ENCODE measurements around the gene SPIC. TPM values are rescaled to one million over a fixed set of nuclear protein-coding genes. Genes with fewer than 3 reads are reported as not detected.
A peak's percentile ranks its signal among the peaks of the same experiment; 100 is the strongest.
"Not testable (repeated sequence)": the region's sequence is repeated elsewhere in the genome, so short reads cannot be mapped to it uniquely, and the experiment has no call there.

The SPIC gene
- not detected for total RNA-seq
- long read RNA-seq, result 0 reads

DNA sequence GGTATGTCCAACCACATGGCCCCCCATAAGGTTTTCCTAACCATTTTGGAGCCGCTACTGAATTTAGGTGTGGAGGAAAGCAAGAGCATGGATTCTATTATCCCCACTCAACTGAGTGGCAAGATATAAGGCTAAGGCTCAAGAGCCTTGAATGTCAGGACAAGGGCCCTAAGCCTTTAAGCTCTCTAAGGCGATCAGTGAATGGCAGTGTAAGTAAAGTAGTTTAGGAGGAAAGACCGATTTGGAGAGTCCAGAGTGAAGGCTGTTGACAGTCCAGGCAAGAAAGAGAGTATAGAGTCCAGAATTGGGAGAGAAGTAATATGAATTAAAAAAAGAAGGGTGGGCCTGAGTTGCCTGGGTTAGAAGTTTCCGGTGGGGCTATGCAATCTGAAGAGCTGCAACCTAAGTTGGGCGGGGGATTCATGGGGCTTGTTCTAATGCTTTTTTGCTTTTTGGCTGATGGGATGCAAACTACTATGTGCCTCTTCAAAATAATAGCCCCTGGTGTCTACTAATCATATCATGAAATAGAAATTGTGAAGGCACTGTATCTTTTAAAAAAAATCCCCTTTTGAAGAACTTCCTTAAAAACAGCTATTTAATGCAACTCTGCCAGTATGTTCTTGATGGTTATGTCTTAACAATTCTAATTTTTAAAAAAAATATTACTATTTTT is at the start of gene SPIC:
SPIC (plus strand) TSS at position 626 of the 676 bp plus-strand sequence. CDS start 1,569 bp downstream, outside the sequence.
- DNase-seq (ENCODE audit: missing footprints), result no peak
- ATAC-seq, result no peak
- intact Hi-C loops (cut with DNase I), result no loop called here

DNA sequence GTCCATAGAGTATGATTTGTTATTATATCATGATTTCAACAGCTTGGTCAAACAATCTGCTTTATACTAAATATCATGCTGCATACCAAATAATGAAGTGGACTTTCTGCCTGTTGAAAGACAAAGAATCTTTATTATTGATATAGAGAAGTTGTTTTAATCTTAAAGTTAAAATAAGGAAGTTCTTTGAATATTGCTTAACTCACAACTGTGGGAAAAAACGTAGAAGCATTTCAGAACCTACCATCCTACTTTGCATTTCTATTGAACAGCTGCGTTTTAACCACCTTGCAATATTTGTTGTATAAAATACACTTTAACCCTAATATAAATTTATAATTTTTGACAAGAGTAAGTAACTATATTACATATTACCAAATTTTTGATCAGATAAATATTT is 44.7 kb upstream of the SPIC start:
- ATAC-seq, result no peak
- intact Hi-C loops (cut with DNase I), result no loop called here

GRCh38 chr12:101436136-101436535 is 39.0 kb upstream of the SPIC start:
- intact Hi-C loops (cut with DNase I), result no loop called here
- ATAC-seq, result no peak
- no peak for DNase-seq (ENCODE audit: missing footprints)

More for the DNA sequence above, 44.7 kb upstream of the SPIC start:
- no peak for DNase-seq (ENCODE audit: missing footprints)

GRCh38 chr12:101439236-101439635 is 35.9 kb upstream of the SPIC start:
- DNase-seq (ENCODE audit: missing footprints) (no peak), ATAC-seq (no peak)
- intact Hi-C loops (cut with DNase I), result no loop called here

DNA sequence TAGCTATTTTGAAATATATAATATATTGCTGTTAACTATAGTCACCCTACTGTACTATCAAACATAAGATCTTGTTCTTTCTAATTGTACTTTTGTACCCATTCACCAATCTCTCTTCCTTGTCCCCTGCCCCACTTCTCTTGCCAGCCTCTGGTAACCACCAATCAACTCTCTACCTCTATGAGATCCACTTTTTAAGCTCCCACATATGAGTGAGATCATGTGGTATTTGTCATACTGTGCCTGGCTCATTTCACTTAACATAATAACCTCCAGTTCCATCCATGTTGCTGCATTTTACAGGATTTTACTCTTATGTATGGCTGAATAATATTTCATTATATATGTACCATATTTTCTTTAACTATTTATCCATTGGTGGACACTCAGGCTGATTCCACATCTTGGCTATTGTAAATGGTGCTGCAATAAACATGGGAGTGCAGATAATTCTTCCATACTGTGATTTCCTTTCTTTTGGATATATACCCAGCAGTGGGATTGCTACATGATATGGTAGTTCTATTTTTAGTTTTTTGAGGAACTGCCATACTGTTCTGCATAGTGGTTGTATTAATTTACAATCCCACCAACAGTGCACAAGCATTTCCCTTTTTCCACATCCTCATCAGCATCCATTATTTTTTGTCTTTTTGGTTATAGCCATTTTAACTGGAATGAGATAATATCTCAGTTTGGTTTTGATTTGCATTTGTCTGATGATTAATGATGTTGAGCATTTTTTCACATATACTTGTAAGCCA is 33.5 kb upstream of the SPIC start:
- intact Hi-C loops (cut with DNase I), result no loop called here
- ATAC-seq (no peak), DNase-seq (ENCODE audit: missing footprints) (no peak)

- DNase-seq (ENCODE audit: missing footprints) (no peak), ATAC-seq (no peak)
- intact Hi-C loops (cut with DNase I), result no loop called here
These were observed 19.5 kb upstream of the SPIC start for GRCh38 chr12:101455685-101456084.

GRCh38 chr12:101459642-101460346 is 15.3 kb upstream of the SPIC start:
- peak; percentile 10 for ATAC-seq
- intact Hi-C loops (cut with DNase I), result no loop called here

GRCh38 chr12:101468948-101469347 is 6.2 kb upstream of the SPIC start:
- no peak for DNase-seq (ENCODE audit: missing footprints)
- no peak for ATAC-seq
- intact Hi-C loops (cut with DNase I), result no loop called here

More at GRCh38 chr12:101459642-101460346, 15.3 kb upstream of the SPIC start:
- DNase-seq (ENCODE audit: missing footprints), result no peak

- DNase-seq (ENCODE audit: missing footprints), result no peak
- ATAC-seq, result no peak
- intact Hi-C loops (cut with DNase I), result no loop called here
These were observed 4.2 kb upstream of the SPIC start for GRCh38 chr12:101470939-101471338.

- intact Hi-C loops (cut with DNase I); DNase-seq (ENCODE audit: missing footprints); ATAC-seq: not testable (repeated sequence)
These were observed 3.3 kb upstream of the SPIC start for GRCh38 chr12:101471878-101472277.

GRCh38 chr12:101474248-101474647 is 888 bp upstream of the SPIC start:
- ATAC-seq (no peak), DNase-seq (ENCODE audit: missing footprints) (no peak)
- intact Hi-C loops (cut with DNase I), result no loop called here

- intact Hi-C loops (cut with DNase I), result no loop called here
- ATAC-seq (no peak), DNase-seq (ENCODE audit: missing footprints) (no peak)
These were observed 692 bp downstream of the SPIC start for GRCh38 chr12:101475751-101476305.

- ATAC-seq, result no peak
- DNase-seq (ENCODE audit: missing footprints), result no peak
These were observed 5.7 kb downstream of the SPIC start for GRCh38 chr12:101480849-101481248.

DNA sequence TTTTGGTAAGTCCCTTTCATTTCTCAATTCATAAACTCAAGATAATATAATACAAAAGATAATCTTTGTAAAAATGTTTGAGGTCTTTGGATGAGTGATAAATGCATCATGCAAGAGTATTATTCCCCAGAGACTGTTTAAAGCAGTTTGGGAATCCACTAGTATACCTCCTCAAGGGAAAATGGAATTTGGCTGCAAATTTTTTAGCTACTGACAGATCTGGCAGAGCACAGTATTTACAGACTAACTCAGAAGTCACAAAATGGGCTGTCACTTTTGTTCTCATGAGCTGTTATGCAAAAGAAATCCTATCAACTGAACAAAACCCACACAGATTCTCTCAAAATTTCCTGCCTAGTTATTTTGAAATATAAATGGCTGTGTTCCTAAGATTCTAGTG is 9.9 kb downstream of the SPIC start:
- DNase-seq (ENCODE audit: missing footprints) (no peak), ATAC-seq (peak; percentile 60)
- intact Hi-C loops (cut with DNase I), result no loop called here

More at GRCh38 chr12:101480849-101481248, 5.7 kb downstream of the SPIC start:
- intact Hi-C loops (cut with DNase I), result no loop called here

GRCh38 chr12:101488469-101488868 is 13.3 kb downstream of the SPIC start:
- no peak for ATAC-seq
- no peak for DNase-seq (ENCODE audit: missing footprints)
- intact Hi-C loops (cut with DNase I), result no loop called here

GRCh38 chr12:101490286-101490920 is 15.3 kb downstream of the SPIC start:
- DNase-seq (ENCODE audit: missing footprints) (no peak), ATAC-seq (peak; percentile 77)
- intact Hi-C loops (cut with DNase I), result loop anchor here (5.0 to 10.0 kb wide), 3 partner anchors 222 to 344 kb away; partner anchors contain the start of gene GNPTAB

DNA sequence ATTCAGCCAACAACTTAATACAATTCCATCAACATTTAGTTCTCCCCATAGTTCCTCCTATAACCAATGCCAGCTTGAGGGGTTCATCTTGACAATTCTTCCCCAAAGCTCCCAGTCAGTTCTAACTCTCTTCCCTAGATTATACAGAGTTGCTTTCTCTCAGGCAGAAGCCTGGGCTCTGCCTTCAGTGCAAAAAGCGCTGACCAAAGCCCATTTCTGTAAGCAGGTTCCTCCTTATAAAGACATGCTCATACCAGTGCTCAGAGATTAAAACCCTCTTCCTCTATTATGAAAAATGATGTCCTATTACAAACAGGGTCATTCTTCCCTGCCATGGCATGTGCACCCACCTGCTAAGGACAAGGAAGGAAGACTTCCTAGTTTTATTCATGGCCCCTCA is 16.2 kb downstream of the SPIC start:
- no peak for ATAC-seq

DNA sequence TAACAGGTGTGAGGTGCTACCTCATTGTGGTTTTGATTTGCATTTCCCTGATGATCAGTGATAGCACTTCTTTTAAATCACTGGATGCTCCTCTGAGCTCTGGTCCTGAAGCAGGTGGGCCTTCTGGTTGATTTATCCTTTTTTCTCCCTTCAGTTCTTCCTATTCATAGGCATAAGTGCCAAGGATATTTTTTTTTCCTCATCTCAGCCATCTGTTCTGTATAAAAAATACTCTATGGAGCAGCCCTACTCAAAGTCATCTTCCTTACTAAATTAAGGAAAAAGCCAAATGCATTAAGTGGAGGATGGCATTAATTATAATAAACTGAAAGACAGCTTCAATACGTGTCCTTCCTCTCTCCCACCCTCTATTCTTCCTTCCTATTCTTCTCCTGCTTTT is 18.4 kb downstream of the SPIC start:
- no peak for DNase-seq (ENCODE audit: missing footprints)
- no peak for ATAC-seq
- intact Hi-C loops (cut with DNase I), result loop anchor here (5.0 to 10.0 kb wide), 3 partner anchors 219 to 341 kb away; partner anchors contain the start of gene GNPTAB

More for the DNA sequence above, 16.2 kb downstream of the SPIC start:
- intact Hi-C loops (cut with DNase I), result loop anchor here (5.0 to 10.0 kb wide), 3 partner anchors 221 to 343 kb away; partner anchors contain the start of gene GNPTAB
- no peak for DNase-seq (ENCODE audit: missing footprints)

Measured in Right ventricle myocardium inferior (tissue), 1 donor.